Jurkat, Clone E6-1 (cell line): ENCODE results near the gene PDE6D.
"Not testable (repeated sequence)": the region's sequence is repeated elsewhere in the genome, so short reads cannot be mapped to it uniquely, and the experiment has no call there.

Experiments
- DNase-seq: peaks from one replicate; pipeline ENCODE4 v3.0.0-alpha.2; 2011; ENCODE audit warnings: low read depth, low spot score
- H3K4me3 ChIP-seq: 2 replicates; pipeline ENCODE4 v1.5.1; 2011; ENCODE audit warnings: mild to moderate bottlenecking, low read length, control low read depth, moderate library complexity

PDE6D gene

GRCh38 chr2:231726276-231726675, 54.8 kb downstream of the PDE6D start:
- no peak overlapping the region for H3K4me3 ChIP-seq
- no peak for DNase-seq

DNA sequence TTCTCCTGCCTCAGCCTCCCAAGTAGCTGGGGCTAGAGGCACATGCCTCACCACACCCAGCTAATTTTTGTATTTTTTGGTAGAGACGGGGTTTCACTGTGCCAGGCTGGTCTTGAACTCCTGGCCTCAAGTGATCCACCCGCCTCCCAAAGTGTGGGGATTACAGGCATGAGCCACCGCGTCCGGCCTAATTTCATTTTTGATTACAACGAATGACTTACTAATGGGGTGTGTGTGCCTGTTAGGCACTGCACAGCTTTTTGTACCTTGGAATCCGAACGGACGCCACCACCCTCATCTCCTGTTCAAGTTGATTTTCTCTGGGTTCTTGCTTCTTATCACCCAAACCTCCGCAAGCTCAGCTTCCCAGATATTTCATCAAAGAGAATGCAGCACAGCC, 55.6 kb downstream of the PDE6D start:
- H3K4me3 ChIP-seq = no peak overlapping the region
- DNase-seq = no peak

- no peak overlapping the region for H3K4me3 ChIP-seq
- DNase-seq = no peak
These were observed 58.3 kb downstream of the PDE6D start for GRCh38 chr2:231722721-231723307.

- no peak overlapping the region for H3K4me3 ChIP-seq
- no peak for DNase-seq
These were observed 59.8 kb downstream of the PDE6D start for GRCh38 chr2:231720987-231721966.

DNA sequence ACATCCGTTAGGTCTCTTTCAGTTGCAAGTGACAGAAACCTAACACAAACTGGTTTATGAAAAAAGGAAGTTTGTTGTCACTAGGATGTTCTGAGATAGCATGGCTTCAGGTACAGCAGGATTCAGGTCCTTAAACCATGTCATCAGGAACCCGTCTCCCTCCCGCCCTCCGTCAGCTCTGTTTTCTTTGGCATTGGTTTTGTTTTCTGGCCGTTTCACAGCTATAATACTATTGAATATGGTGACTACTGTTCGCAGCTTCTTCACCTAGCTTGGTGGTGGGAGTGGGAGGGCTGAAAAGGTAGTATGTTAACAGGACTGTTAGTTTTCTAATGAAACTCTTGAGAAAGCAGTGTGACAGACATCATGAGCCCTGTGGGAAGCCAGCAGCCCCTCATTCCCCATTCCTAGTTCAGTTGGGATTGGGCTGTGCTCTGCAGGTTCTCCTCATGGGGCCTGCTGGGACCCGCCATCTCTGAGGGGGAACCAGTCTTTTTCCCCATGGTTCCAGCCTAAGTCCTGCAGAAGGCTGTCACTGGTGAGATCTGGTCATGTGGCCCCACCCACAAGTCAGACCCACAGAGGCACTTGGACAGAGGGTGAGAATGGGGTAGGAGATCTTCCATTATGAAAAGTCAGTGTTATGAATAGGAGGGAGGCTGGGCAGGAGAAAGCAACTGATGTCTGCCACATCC, 60.6 kb downstream of the PDE6D start:
- DNase-seq = no peak
- H3K4me3 ChIP-seq = no peak overlapping the region

DNA sequence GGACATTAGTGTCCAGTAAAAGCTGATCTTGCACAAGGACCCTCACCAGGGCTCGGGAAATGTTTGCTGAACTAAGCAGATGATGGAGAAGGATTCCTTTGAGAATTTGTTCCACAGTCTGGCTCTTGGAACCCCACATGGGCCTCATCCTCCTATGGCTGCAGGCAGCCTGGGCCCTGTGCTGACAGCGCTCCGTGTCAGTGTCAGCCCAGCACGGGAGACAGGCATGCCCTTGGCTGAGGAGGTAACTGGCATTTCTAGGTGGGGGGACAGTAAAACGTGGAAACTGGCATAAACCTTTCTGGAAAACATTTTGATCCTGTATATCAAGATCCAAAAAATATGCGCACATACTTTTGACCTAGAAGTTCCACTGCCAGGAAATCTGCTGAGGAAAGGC, 62.3 kb downstream of the PDE6D start:
- no peak overlapping the region for H3K4me3 ChIP-seq
- no peak for DNase-seq

GRCh38 chr2:231717281-231718171, 63.6 kb downstream of the PDE6D start:
- DNase-seq = peak; percentile 76
- peak overlapping the region; percentile 13 for H3K4me3 ChIP-seq

GRCh38 chr2:231716666-231717280, 64.3 kb downstream of the PDE6D start:
- H3K4me3 ChIP-seq = no peak overlapping the region

DNA sequence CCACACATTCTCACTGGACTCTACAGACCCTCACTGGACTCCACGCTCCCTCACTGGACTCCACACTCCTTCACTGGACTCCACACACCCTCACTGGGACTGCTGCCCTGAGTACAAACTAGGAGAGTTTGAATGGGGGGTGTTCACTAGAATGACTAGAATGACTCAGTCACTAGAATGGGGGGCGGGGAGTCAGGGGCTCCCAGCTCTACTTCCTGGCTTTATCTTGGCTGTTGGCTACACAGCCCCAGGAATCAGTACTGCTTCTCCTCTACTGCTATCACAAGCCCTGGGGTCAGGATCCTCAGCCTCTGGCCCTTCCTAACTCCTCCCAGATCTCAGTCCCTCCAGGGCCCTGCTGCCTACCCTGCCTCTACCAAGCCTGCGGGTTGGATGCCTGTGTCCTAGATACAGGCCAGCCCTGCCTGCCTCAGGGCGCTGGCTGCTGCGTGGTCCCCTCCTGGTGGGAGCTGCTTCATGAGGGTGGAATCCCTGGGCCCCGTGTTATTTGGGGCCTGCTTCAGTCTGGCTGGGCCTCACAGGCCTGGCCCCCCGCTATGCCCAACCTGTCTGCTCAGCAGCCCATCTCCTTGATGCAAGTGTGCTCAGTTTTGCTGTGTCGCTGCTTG, 65.0 kb downstream of the PDE6D start:
- no peak overlapping the region for H3K4me3 ChIP-seq
- DNase-seq = no peak

More at GRCh38 chr2:231716666-231717280, 64.3 kb downstream of the PDE6D start:
- DNase-seq = no peak

GRCh38 chr2:231715499-231715837, 65.6 kb downstream of the PDE6D start:
- no peak overlapping the region for H3K4me3 ChIP-seq
- no peak for DNase-seq

- peak; percentile 62 for DNase-seq
- no peak overlapping the region for H3K4me3 ChIP-seq
These were observed 66.2 kb downstream of the PDE6D start for GRCh38 chr2:231714639-231715498.

GRCh38 chr2:231713730-231714638, 67.1 kb downstream of the PDE6D start:
- no peak overlapping the region for H3K4me3 ChIP-seq
- DNase-seq = peak; percentile 90

GRCh38 chr2:231713406-231713729, 67.7 kb downstream of the PDE6D start:
- not testable (repeated sequence) for DNase-seq, H3K4me3 ChIP-seq

DNA sequence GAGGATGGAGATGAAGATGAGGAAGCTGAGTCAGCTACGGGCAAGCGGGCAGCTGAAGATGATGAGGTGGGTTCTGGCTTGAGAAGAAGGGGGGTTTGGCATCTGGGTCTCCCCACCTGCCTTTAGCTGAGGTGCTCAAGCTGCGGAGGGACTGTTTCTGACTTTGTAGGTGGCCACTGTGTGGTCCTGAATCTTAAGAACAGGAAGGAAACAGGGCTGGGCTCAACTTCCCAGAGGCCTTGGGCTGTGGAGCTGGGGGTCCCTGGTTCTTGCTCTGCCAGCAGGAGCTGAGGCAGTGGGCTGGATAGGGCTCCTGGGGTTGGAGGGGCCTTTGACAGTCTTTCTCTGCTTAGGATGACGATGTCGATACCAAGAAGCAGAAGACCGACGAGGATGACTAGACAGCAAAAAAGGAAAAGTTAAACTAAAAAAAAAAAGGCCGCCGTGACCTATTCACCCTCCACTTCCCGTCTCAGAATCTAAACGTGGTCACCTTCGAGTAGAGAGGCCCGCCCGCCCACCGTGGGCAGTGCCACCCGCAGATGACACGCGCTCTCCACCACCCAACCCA, 68.5 kb downstream of the PDE6D start:
- DNase-seq = not testable (repeated sequence)
- H3K4me3 ChIP-seq = peak overlapping the region; percentile 89

- peak overlapping the region; percentile 89 for H3K4me3 ChIP-seq
- no peak for DNase-seq
These were observed 69.2 kb downstream of the PDE6D start for GRCh38 chr2:231711677-231712450.
